Stimulated activated CD4-positive, alpha-beta T cell treated with anti-CD3 and anti-CD28 coated beads, Interleukin-4, amount 100 ng/mL, for 1 hour (primary cell): Measurements from ENCODE around the gene NLRP6.

ENCODE experiments used
- DNase-seq: peaks from one replicate; pipeline ENCODE4 v3.0.0-alpha.2; 2020

Gene NLRP6

DNA sequence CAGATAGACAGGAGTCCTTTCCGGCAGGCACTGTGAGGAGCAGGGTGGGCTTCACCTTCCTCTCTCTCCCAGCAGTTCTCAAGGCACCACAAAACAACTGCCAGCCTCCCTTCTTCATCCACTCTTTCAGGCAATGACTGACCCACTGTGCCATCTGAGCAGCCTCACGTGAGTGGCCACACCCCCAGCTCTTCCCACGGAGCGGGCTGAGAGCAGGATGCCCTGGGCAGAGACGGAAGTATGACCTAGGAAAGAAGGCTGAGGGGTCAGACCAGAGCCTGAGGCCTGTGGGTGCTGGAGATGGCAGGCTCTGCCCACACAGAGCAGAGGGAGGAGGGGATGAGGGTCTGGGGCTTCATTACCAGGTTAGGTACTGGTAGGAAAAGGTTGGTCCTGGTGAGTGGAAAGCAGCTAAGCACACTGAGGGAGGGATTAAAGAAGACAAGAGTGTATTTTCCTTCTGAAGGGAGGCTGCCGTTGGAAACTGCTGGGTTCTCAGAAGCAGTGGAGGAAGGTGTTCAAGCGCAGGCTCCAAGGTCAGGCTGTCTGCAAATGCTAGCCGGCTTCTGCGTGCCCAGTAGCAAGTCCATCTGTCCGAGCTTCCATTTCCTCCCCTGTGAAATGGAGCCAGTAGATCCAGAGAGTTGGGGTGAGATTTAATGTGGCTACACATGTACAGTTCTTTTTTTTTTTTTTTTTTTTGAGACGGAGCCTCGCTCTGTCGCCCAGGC lies 4.6 kb downstream of the NLRP6 start:
- DNase-seq, result no peak

DNA sequence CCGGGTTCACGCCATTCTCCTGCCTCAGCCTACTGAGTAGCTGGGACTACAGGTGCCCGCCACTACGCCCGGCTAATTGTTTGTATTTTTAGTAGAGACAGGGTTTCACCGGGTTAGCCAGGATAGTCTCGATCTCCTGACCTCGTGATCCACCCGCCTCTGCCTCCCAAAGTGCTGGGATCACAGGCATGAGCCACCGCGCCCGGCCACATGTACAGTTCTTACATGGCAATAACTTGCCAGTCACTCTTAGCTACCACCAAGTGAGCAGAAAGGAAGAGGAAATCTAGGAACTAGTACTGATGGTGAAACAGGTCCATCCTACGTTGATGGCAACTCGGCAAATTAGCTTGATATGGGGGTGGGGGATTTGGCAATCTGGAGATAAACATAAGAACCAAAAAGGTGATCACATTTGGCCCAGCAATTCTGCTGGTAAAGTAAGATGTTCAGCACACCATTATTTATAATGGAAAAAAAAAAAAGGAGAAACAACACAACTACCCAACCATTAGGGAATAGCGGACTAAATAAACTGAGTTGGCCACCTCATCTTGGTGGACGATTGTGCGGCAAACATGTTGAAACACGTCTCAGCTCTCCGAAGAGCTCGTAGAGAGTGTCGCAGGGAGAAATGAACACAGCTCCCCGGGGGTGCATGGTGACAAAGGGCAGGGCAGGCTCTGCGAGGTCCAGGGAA lies 5.3 kb downstream of the NLRP6 start:
- no peak for DNase-seq

DNA sequence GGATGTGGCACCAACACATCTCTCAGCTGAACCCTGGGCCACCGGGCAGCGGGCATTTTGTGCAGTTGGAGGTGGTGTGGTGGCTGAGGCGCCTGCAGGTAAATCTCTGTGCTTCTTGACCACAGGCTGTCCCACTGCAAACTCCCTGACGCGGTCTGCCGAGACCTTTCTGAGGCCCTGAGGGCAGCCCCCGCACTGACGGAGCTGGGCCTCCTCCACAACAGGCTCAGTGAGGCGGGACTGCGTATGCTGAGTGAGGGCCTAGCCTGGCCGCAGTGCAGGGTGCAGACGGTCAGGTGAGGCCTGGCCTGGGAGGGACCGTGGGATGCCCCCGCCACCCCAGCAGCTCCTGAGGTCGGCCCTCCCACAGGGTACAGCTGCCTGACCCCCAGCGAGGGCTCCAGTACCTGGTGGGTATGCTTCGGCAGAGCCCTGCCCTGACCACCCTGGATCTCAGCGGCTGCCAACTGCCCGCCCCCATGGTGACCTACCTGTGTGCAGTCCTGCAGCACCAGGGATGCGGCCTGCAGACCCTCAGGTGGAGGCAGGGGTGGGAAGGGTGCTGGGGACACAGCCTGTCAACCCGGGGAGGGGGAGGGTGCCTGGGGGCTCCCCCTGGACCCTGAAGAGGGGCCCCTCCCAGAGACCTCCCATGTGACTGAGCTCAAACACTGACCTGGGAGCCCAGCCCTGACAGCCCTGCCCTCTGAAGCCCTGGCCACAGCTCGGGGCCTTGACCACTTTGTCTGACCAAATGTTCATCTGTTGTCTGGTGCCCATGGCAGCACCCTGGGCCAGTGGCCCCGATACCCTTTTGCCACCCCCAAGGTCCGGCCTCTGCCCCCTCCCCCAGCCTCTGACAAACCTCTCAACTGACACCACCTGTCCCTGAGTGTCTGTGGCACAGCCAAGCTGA lies 6.2 kb downstream of the NLRP6 start:
- no peak for DNase-seq

DNA sequence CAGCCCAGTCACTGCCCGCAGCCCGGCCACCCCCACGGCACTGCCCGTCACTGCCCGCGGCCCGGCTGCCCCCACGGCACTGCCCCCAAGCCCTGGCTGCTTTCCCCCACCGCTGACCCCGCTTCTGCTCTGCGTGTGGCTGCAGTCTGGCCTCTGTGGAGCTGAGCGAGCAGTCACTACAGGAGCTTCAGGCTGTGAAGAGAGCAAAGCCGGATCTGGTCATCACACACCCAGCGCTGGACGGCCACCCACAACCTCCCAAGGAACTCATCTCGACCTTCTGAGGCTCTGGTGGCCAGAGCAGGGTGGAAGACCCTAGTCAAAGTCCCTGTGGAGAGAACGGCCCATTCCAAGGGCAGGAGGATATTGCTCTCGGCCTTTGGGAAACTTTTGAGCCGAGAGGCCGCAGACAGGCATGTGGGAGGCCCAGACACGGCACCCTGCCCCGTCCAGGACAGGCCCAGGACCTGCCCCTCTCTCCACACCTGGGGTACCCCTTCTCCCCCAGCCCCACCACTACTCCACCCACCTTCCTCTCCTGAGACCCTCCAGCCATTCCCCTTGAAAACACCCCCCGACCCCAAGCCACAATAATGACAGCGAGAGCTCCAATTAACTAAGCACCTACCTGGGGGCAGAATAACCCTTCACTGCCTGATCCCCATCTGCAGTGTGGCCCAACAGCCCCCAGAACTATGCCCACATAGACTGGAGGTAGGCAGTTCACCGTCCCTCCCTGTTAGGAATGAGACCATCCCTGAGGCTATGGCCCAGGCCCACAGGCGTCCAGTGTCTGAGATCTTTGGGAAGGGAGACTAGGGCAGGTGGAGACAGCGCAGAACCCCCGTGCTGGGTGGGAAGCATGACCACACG lies 7.0 kb downstream of the NLRP6 start:
- no peak for DNase-seq

DNA sequence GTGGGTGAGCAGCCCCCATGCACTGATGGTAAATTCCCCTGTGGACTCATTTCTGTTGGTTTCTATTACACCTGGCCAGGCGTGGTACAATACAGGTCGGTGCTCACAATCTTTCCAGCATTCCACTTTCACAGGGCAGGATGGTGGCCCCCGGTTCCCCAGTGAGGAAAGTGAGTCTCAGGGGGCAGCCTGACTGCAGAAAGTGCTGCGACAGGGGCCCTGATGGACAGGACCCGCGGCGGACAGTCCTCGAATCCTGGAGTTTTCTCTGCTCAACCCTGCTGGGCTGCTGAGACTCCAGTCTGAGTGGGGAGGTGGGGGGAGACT lies 7.7 kb downstream of the NLRP6 start:
- no peak for DNase-seq

DNA sequence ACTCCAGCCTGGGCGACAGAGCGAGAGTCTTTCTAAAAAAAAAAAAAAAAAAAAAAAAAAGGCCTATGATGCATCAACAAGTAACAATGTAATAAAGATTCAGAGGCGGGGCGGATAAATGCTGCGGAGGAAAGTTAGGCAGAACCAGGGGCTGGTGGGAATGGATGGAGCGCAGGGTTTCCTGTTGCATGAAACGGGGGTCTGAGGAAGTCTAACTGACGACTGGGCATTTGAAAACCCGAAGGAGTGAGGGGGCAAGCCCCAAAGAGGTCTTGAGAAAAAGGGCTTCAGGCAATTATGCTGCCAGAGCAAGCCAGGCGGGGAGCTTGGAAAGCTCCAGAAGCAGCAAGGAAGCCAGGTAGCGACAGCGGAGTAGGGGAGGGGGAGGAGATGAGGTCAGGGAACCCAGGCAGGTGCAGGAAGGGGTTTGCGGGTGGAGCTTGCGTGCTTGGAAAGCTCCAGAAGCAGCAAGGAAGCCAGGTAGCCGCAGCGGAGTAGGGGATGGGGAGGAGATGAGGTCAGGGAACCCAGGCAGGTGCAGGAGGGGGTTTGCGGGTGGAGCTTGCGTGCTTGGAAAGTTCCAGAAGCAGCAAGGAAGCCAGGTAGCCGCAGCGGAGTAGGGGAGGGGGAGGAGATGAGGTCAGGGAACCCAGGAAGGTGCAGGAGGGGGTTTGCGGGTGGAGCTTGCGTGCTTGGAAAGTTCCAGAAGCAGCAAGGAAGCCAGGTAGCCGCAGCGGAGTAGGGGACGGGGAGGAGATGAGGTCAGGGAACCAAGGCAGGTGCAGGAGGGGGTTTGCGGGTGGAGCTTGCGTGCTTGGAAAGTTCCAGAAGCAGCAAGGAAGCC lies 9.0 kb downstream of the NLRP6 start:
- peak; percentile 47 for DNase-seq

DNA sequence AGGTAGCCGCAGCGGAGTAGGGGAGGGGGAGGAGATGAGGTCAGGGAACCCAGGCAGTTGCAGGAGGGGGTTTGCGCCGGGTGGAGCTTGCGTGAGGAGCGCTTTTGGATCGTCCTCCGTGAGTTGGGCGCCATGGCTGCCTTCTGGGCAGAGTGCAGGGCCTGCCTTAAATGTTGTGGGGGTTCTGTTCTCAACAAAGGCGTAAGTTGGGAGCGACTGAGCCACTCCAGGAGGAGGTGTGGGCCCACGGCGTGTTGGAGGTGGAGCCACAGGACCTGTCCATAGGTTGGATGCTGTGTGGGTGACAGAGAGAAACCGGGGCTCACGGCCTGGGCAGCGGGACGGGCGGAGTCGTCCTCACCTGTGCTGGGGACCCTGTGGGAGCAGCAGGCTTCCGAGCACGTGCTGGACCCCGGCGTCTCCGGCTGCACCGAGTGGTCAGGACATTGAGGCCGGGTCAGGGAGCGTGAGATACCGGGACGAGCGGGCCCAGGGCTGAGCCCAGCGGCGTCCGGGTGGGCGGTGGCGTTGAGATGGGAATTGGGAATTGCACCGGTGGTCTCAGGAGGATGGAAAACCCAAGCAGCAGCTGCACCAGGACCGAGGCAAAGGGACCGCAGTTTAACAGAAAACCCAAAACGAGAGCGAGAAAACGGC lies 9.7 kb downstream of the NLRP6 start:
- DNase-seq, result peak; percentile 53

DNA sequence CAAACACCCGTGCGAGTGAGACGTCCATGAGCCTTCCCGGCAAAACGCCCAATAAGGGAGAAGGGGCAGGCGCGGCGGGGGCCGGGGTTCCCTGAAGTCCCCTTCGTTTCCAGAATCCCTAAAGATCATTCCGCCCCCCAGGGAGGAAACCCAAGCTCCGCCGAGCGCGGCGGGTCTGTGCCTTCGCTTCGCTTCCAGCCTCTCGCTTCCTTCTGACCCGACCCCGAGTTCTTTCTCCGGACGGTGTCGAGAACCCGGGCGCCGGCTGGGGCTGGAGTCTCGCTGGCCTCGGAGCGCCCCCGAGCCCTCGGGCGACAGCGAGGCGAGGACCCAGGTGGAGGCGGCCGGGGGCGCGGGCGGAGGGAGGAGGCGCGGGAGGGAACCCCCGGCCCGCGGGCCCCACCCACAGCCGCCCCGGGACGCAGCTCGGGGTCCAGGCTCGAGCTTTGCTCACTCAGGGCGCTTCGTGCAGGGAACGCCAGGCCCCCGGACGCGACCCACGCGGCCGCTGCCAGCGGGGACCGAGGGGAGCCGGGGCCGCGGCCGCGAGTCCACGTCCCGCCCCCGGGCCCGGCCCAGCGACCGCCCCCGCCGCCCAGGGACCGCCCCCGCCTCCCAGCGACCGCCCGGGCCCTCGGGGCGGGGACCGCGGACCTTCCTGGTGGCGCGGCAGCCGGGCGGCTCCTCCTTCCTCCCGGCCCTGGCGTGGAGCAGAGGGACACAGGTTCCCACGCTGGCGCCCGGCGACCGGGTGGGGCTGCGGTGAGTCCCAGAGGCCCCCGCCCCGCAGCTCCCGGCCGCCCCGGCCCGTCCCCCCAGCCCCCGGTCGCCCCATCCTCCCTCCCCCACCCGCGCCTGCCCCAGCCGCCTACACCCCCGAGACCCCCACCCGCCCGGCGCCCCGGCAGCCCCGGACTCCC lies 10.5 kb downstream of the NLRP6 start, which contains the start of gene PGGHG:
TSS of gene PGGHG (plus strand) at position 649 of the 920 bp plus-strand sequence. CDS start 691 bp downstream, outside the sequence.
- DNase-seq, result peak; percentile 50

DNA sequence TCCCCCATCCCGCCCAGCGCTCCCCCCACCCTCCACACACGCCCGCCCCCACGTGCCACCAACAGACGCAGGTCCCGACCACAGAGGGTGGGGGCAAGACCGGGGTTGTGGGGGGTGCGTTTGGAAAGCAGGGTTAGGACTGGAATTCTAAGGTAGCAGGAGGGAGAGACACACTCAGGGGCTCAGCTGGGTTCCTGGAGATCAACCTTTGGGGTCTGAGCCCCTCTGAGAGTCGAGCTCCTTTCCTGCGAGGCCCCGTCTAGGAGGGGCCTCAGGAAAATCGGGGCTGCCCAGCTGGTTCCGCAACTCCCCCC lies 11.1 kb downstream of the NLRP6 start:
- no peak for DNase-seq

DNA sequence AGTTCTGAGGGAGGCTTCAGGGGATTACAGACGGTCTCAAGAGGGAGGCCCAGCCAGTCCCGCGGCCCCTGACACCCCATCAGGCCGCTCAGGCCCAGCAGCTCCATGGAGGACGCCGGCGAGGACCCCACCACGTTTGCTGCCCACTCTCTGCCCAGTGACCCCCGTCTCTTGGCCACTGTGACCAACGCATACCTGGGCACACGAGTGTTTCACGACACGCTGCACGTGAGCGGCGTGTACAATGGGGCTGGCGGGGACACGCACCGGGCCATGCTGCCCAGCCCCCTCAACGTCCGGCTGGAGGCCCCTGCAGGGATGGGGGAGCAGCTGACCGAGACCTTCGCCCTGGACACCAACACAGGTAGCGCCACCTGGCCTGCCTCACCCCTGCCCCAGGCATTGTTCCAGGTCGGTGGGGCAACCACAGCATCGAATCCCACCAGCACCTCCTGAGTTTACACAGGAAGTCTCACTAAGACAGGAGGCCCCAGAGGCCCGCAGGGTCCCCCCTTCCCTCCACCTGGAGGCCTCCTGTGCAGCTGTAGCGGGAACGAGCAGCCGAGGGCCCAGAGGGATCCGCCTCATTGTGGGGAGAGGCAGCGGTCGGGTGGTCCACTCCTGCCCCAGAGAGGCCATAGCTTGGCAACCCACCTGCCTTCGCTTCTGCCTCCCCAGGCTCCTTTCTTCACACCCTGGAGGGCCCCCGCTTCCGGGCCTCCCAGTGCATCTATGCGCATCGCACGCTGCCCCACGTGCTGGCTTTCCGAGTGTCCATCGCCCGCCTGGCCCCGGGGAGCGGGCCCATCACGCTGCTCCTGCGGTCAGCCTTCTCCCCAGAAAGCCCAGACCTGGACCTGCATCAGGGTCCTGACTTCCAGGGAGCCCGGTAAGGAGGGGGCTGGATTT lies 11.8 kb downstream of the NLRP6 start:
- DNase-seq, result peak; percentile 16

DNA sequence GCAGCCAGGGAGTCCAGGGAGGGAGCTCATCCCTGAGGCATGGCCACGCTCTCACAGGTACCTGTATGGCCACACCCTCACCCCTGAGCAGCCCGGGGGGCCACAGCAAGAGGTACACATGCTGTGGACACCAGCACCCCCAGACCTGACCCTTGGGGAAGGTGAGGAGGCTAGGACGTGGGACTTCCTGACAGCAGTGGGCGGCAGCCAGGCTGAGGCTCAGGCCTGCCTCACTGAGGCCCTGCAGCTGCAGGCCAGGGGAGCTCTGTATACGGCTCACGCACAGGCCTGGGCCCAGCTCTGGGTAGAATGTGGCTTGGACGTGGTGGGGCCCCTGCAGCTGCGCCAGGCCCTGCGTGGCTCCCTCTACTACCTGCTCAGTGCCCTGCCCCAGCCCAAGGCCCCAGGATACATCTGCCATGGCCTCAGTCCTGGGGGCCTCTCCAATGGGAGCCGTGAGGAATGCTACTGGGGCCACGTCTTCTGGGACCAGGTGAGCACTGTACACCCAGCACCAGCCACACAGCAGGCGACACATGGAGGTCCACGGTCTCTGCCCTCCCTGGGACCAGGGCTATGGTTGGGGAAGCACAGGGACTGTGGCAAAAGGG lies 12.5 kb downstream of the NLRP6 start:
- peak; percentile 10 for DNase-seq

DNA sequence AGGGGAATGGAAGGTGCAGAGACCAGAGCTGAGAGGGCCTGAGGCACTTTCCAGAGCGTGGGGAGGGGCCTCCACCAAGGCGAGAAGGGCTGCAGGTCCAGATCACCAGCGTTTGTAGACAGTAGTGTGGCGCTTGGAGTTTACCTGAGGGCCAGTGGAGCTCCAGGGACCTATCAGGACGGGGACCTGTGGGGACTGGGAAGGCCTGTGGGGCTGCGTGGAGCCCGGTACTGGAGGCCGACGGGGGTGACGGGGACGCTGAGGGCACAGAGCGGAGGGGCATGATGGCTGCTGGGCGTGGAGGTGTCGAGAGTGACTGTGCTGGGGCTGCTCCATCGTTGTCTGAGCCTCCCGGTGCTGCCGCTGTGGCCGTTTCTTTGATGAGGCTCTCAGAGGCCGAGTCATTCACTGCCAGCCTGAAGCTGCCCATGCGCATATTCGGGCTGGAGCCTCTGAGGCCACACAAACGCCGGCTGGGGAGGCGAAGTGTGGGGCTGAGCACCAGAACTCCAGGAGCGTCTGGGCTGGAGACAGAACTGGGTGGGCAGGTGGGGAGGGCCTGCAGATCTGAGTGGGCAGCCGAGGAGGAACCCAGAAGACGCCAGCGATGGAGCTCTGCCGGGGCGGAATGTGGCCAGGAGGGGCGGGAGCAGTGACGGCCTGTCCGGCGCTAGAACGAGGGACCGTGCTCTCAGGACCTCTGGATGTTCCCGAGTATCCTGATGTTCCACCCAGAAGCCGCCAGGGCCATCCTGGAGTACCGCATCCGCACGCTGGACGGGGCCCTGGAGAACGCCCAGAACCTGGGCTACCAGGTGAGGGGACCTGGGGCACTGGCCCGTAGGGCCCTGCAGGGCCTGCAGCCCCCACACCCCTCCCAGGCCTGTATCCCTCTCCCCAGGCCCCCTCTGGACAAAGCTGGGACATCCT lies 13.3 kb downstream of the NLRP6 start:
- peak; percentile 3 for DNase-seq

DNA sequence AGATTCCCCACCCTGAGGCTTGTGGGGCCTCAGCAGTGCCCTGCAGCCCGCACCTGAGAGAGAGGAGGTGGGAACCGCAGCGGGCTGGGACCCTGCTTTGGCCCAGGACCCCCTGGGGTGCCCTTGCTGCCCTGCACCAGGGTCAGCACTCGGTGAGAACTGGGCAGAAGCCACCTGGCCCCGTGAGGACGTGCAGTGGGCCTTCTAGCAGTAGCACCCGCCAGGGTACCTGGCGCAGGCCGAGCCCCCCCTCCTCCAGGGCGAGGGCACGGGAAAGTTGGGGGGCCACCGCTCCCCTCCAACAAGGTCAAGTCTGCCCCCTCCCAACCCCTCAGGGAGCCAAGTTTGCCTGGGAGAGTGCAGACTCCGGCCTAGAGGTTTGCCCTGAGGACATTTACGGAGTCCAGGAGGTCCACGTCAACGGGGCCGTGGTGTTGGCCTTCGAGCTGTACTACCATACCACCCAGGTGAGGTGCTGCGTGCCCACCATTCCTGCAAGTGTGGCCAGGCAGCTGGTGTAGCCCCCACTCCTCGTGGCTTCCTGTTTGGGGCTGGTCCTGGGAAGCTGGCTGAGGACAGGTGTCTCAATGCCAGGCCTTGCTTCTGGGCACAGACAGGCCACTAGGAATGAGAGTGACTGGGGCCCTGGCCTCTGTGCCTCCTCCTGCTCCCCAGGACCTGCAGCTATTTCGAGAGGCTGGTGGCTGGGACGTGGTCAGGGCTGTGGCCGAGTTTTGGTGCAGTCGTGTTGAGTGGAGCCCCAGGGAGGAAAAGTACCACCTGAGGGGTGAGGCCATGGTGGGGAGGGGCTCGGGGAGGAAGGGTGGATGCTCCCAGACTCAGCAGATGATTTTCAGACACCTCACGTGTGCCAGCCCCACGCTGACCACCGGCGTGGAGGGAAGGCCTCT lies 14.3 kb downstream of the NLRP6 start:
- DNase-seq, result no peak

DNA sequence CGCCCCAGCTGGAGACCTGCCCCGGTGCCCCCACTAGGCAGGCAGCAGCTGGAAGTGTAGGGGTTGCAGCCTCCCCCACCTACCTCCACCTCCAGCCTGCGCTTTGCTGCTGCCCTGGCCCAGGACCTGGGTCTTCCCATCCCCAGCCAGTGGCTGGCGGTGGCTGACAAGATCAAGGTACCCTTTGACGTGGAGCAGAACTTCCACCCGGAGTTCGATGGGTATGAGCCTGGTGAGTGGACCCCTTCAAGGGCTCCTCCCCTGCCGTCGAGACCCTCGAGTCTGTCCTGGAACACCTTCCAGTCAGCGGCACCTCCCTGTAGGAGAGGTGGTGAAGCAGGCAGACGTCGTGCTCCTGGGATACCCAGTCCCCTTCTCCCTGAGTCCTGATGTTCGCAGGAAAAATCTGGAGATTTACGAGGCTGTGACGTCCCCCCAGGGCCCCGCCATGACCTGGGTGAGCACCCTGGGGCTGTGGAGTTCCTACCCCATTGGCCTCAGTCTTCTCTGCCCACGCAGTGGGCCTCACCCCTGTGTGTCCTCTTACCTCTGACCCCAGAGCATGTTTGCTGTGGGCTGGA lies 15.2 kb downstream of the NLRP6 start:
- DNase-seq, result no peak

DNA sequence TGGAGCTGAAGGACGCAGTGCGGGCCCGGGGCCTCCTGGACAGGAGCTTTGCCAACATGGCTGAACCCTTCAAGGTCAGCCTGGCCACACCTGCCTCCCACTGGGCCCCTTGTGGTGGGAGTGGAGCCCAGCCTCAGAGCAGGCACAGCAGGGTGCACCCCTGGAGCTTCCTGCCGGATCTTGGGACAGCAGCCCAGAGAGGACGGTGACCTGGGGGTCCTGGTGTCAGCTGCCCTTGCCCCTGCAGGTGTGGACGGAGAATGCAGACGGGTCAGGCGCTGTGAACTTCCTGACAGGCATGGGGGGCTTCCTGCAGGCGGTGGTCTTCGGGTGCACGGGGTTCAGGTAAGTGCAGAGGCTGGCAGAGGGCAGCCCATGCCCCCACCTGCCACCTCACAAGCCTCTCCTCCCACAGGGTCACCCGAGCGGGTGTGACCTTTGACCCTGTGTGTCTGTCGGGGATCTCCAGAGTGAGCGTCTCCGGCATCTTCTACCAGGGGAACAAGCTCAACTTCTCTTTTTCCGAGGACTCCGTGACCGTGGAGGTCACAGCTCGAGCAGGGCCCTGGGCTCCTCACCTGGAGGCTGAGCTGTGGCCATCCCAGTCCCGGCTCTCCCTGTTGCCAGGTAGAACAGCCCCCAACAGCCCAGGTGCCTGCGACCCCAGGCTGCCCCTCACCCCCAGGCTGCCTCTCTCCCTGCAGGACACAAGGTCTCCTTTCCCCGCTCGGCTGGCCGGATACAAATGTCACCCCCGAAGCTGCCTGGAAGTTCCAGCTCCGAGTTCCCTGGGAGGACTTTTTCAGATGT lies 15.8 kb downstream of the NLRP6 start:
- DNase-seq, result no peak
